A549 (cell line): ENCODE results near the gene GPR25. TPM values are rescaled to one million over a fixed set of nuclear protein-coding genes. Genes with fewer than 3 reads are reported as not detected.

ENCODE experiments used
- ATAC-seq, 2 experiments: fragments of 200-7000 bp in 1 of 2; fragments of >200 bp in 1 of 2; cut with Nextera tagmentation in 1 of 2; cut with Tn5 transposase in 1 of 2; 3 replicates each; pipeline versions ENCODE4 v1.8.0 to v1.9.1; 2018 to 2020; ENCODE audit warnings: mild to moderate bottlenecking in 1 of 2, moderate library complexity in 1 of 2
- CTCF ChIA-PET: fragments of 300-600 bp; sonication (Branson Sonifier 250); formaldehyde crosslinking; extraction: SDS; loops from one replicate; lab custom pipeline; 2021; ENCODE audit warnings: antibody characterized with exemption, inconsistent platforms; lab: Yijun Ruan, JAX
- POLR2A ChIA-PET: fragments of 350-600 bp; formaldehyde crosslinking; extraction: SDS; loops from one replicate; lab custom pipeline; 2021; ENCODE audit warnings: antibody characterized with exemption, inconsistent platforms; lab: Yijun Ruan, JAX
- DNase-seq, 2 experiments: peaks; one replicate each; pipeline versions ENCODE4 v3.0.0 to v3.0.0-alpha.2; 2011 to 2016; ENCODE audit warnings: low read depth in 1 of 2, low spot score in 1 of 2
- FAIRE-seq: peaks from 2 replicates; lab custom pipeline; 2011; peaks lifted over from hg19 to GRCh38; lab: Jason Lieb, UNC
- H3K27ac ChIP-seq, 2 experiments: fragments of >200 bp; sonication (Bioruptor Twin); formaldehyde crosslinking; 3 replicates each; pipeline ENCODE4 v1.5.1; 2016 to 2017
- H3K4me1 ChIP-seq: fragments of >200 bp; sonication (Bioruptor Twin); formaldehyde crosslinking; 3 replicates; pipeline ENCODE4 v1.6.1; 2016
- H3K4me2 ChIP-seq: fragments of >200 bp; sonication (Bioruptor Twin); formaldehyde crosslinking; 3 replicates; pipeline ENCODE4 v1.6.1; 2016
- H3K4me3 ChIP-seq: fragments of >200 bp; sonication (Bioruptor Twin); formaldehyde crosslinking; 3 replicates; pipeline ENCODE4 v1.5.1; 2016
- H3K9me3 ChIP-seq: fragments of >200 bp; sonication (Bioruptor Twin); formaldehyde crosslinking; 3 replicates; pipeline ENCODE4 v1.6.1; 2016
- CBX8 ChIP-seq: fragments of 200-600 bp; sonication (generic); IDR thresholded peaks from 2 replicates; pipeline ENCODE4 v1.6.1; 2016
- CEBPB ChIP-seq, 2 experiments: fragments of >200 bp in 1 of 2; sonication (Bioruptor Twin) in 1 of 2; formaldehyde crosslinking in 1 of 2; IDR thresholded peaks; 2 replicates each; pipeline ENCODE4 v1.6.1; 2012 to 2016
- CHD4 ChIP-seq: fragments of 200-600 bp; sonication (generic); IDR thresholded peaks from 2 replicates; pipeline ENCODE4 v1.6.1; 2016; ENCODE audit warnings: antibody characterized with exemption, mild to moderate bottlenecking, borderline replicate concordance
- EHF ChIP-seq: fragments of 250-450 bp; sonication (Bioruptor Pico); IDR thresholded peaks from 2 replicates; pipeline ENCODE4 v1.5.0; 2020; ENCODE audit warnings: mild to moderate bottlenecking
- EHMT2 ChIP-seq: fragments of 200-600 bp; sonication (generic); IDR thresholded peaks from 2 replicates; pipeline ENCODE4 v1.6.1; 2016; ENCODE audit warnings: antibody characterized with exemption, low read depth, mild to moderate bottlenecking, moderate library complexity
- EP300 ChIP-seq, 2 experiments: fragments of >200 bp; sonication (Bioruptor Twin); formaldehyde crosslinking; IDR thresholded peaks; 2 replicates in 1 of 2; 3 replicates in 1 of 2; pipeline ENCODE4 v1.6.1; 2016 to 2017
- ESRRA ChIP-seq: fragments of 150-350 bp; IDR thresholded peaks from 2 replicates; pipeline ENCODE4 v1.6.1; 2014; ENCODE audit warnings: mild to moderate bottlenecking, low read length, borderline replicate concordance
- FOSL2 ChIP-seq, 2 experiments: fragments of 450-650 bp in 1 of 2; fragments of >200 bp in 1 of 2; sonication (Bioruptor Twin) in 1 of 2; formaldehyde crosslinking; IDR thresholded peaks; 2 replicates each; pipeline versions ENCODE4 v1.5.0 to v1.6.1; 2016 to 2020; ENCODE audit warnings: mild to moderate bottlenecking in 1 of 2, moderate library complexity in 1 of 2
- FOXS1 ChIP-seq: fragments of 250-450 bp; sonication (Bioruptor Pico); IDR thresholded peaks from 2 replicates; pipeline ENCODE4 v1.5.0; 2020; ENCODE audit warnings: mild to moderate bottlenecking, moderate library complexity
- GATA3 ChIP-seq: IDR thresholded peaks from 2 replicates; pipeline ENCODE4 v1.6.1; 2012; ENCODE audit warnings: borderline replicate concordance
- HEYL ChIP-seq: fragments of 250-450 bp; sonication (Bioruptor Pico); IDR thresholded peaks from 2 replicates; pipeline ENCODE4 v1.8.0; 2021; ENCODE audit warnings: mild to moderate bottlenecking, moderate library complexity
- HMGXB4 ChIP-seq: fragments of 250-450 bp; sonication (Bioruptor Pico); IDR thresholded peaks from 2 replicates; pipeline ENCODE4 v1.5.0; 2021; ENCODE audit warnings: mild to moderate bottlenecking, moderate library complexity, borderline replicate concordance
- HOXA7 ChIP-seq: fragments of 250-450 bp; sonication (Bioruptor Pico); IDR thresholded peaks from 2 replicates; pipeline ENCODE4 v1.5.0; 2020; ENCODE audit warnings: mild to moderate bottlenecking, moderate library complexity
- HOXB13 ChIP-seq: fragments of 250-450 bp; sonication (Bioruptor Pico); IDR thresholded peaks from 2 replicates; pipeline ENCODE4 v1.5.0; 2020; ENCODE audit warnings: low read depth, mild to moderate bottlenecking, moderate library complexity
- JUN ChIP-seq, 2 experiments: fragments of >200 bp; sonication (Bioruptor Twin); formaldehyde crosslinking; IDR thresholded peaks; 2 replicates in 1 of 2; 3 replicates in 1 of 2; pipeline ENCODE4 v1.6.1; 2016 to 2017
- KDM1A ChIP-seq: fragments of 200-600 bp; sonication (generic); IDR thresholded peaks from 2 replicates; pipeline ENCODE4 v1.6.1; 2016; ENCODE audit warnings: low read depth, mild to moderate bottlenecking
- MAFK ChIP-seq: fragments of 450-650 bp; IDR thresholded peaks from 2 replicates; pipeline ENCODE4 v1.6.1; 2014; ENCODE audit not compliant: partially characterized antibody
- MYC ChIP-seq: IDR thresholded peaks from 2 replicates; pipeline ENCODE4 v1.6.1; 2012; ENCODE audit warnings: mild to moderate bottlenecking, inconsistent platforms, low read length, improper control_type of control experiment, borderline replicate concordance
- NFE2L2 ChIP-seq: fragments of 150-350 bp; conservative IDR thresholded peaks from 2 replicates; pipeline ENCODE4 v1.6.1; 2014; ENCODE audit warnings: low read length
- RARB ChIP-seq: fragments of 250-450 bp; sonication (Bioruptor Pico); IDR thresholded peaks from 2 replicates; pipeline ENCODE4 v1.8.0; 2021; ENCODE audit warnings: mild to moderate bottlenecking, moderate library complexity
- REST ChIP-seq: fragments of 200-600 bp; sonication (generic); IDR thresholded peaks from 2 replicates; pipeline ENCODE4 v1.6.1; 2016; ENCODE audit warnings: antibody characterized with exemption, mild to moderate bottlenecking, moderate library complexity
- RNF2 ChIP-seq: fragments of 200-600 bp; sonication (generic); IDR thresholded peaks from 2 replicates; pipeline ENCODE4 v1.6.1; 2016; ENCODE audit warnings: low read depth, mild to moderate bottlenecking, antibody characterized with exemption, moderate library complexity, borderline replicate concordance
- SMC3 ChIP-seq: fragments of >200 bp; sonication (Bioruptor Twin); formaldehyde crosslinking; IDR thresholded peaks from 3 replicates; pipeline ENCODE4 v1.6.1; 2018; ENCODE audit warnings: inconsistent platforms
- TFCP2L1 ChIP-seq: fragments of 250-450 bp; sonication (Bioruptor Pico); IDR thresholded peaks from 2 replicates; pipeline ENCODE4 v1.5.0; 2021; ENCODE audit warnings: mild to moderate bottlenecking
- ZC3H11A ChIP-seq: fragments of 450-650 bp; IDR thresholded peaks from 2 replicates; pipeline ENCODE4 v1.6.1; 2014; ENCODE audit warnings: antibody characterized with exemption, mild to moderate bottlenecking
- WGBS: methylation state at CpG from one replicate; pipeline ENCODE4 v1.1.6; 2017; ENCODE audit errors: missing lambda C conversion rate; 5-methylcytosine and 5-hydroxymethylcytosine counted together
- polyA plus RNA-seq, 4 experiments: library from polyadenylated mRNA; depleted of rRNA in 3 of 4; stranded (reverse); fragments of >200 nt; fragmentation: RNase III in 1 of 4; extraction: RNeasy Plus Mini Kit Qiagen cat#74134 plus additional on column Dnase treatment in 1 of 4; gene quantifications; 2 replicates in 3 of 4; 3 replicates in 1 of 4; pipeline ENCODE4 v1.2.3, GENCODE V29; 2011 to 2017
- TF ChIP-seq, protein P1 (sequence below): fragments of >200 bp; sonication (Bioruptor Twin); formaldehyde crosslinking; IDR thresholded peaks from 2 replicates; pipeline ENCODE4 v1.6.1; 2016
- TF ChIP-seq, protein P2 (sequence below): IDR thresholded peaks from 2 replicates; pipeline ENCODE4 v1.6.1; 2012
- TF ChIP-seq, protein P3 (sequence below): fragments of >200 bp; sonication (Bioruptor Twin); formaldehyde crosslinking; IDR thresholded peaks from 3 replicates; pipeline ENCODE4 v1.5.1; 2016

Gene GPR25
- polyA plus RNA-seq, 2 of the 4 experiments (the other 2 are of a cell fraction) = not detected

GRCh38 chr1:200895801-200896530 lies 23.2 kb downstream of the GPR25 start (continued):
- no peak for TF ChIP-seq HMGXB4 (CRISPR knock-in tag)
- TF ChIP-seq HOXB13 (CRISPR knock-in tag) = no peak
- TF ChIP-seq, protein P1, sequence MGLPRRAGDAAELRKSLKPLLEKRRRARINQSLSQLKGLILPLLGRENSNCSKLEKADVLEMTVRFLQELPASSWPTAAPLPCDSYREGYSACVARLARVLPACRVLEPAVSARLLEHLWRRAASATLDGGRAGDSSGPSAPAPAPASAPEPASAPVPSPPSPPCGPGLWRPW = no peak
- no peak for TF ChIP-seq FOXS1
- TF ChIP-seq EHMT2 = no peak
- TF ChIP-seq MYC = no peak
- TF ChIP-seq MAFK = no peak
- no peak for TF ChIP-seq RNF2
- no peak for TF ChIP-seq NFE2L2
- 0 out of 2 replicates have a peak, but pooled peaks have one; percentile 69 for TF ChIP-seq RARB (CRISPR knock-in tag)
- TF ChIP-seq TFCP2L1 = 0 out of 2 replicates have a peak, but pooled peaks have one; percentile 45
- no peak for TF ChIP-seq ZC3H11A
- TF ChIP-seq SMC3 = no peak
- no peak for TF ChIP-seq HEYL (CRISPR knock-in tag)

DNA sequence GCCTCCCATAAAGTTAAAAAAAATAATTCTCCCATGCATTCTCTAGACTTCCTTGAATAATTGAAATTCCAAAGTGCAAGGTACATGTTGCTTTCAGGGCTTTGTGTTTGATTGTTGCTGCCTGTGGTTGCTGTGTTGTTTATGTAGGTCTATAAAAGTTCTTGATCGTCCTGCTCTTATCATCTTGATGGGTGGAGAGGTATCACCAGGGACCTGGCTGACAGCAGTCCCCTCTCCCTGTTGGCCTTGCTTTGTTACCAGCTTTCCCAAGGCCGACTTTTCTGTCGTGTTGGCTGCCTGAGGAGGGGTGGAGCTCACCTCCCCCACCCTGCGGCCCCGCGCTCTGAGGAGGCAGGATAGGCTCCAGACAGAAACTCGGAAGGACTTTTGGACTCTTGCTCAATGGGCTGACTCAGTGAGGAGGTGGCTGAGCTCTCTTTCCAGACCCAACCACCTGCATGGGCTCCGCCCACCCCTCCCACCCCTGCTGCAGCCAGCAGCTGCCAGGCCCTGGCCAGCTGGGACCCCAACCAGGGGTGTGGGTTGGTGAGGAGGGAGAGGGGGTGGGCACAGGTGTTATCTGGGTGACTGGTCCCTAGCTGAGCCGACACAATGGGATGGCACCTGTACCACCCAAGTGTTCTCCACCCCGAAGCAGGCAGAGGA lies 23.9 kb downstream of the GPR25 start:
- Histone ChIP-seq H3K27ac (peak overlapping the region; percentile 100), H3K4me1 (peaks cover 77% of the 10 kb centered on the region), H3K4me3 (peak overlapping the region; percentile 68), H3K4me2 (peak overlapping the region; percentile 94), H3K9me3 (no peaks in the 10 kb centered on the region)
- POLR2A ChIA-PET = interaction anchor here (0.6 to 4.5 kb wide), 10 partner anchors 8 to 274 kb away, joined by 3 to 58 read pairs (median 5); partner anchors contain the start of gene DDX59
- WGBS = 3% methylated on average over 10 of the region's 10 CpGs
- FAIRE-seq (peak; percentile 96), DNase-seq (peak; percentile 93 to 98), ATAC-seq (peak; percentile 73 to 78)
- CTCF ChIA-PET = interaction anchor here (0.6 to 3.5 kb wide), 6 partner anchors 8 to 750 kb away, joined by 3 to 22 read pairs (median 4); no protein-coding TSS in a partner anchor
- TF ChIP-seq ESRRA (0 out of 2 replicates have a peak, but pooled peaks have one; percentile 21), EP300 (IDR thresholded peaks at IDR 0.05) (peak; percentile 86 to 91; a peak in 3 of 5 replicates), RNF2 (no peak), EHF (CRISPR knock-in tag) (no peak), MAFK (no peak), HOXA7 (no peak), CEBPB (IDR thresholded peaks at IDR 0.05) (peak; percentile 95 to 99), JUN (IDR thresholded peaks at IDR 0.05) (peak; percentile 89 to 94), GATA3 (peak; percentile 83), TFCP2L1 (no peak), FOXS1 (peak; percentile 19; the same call in 1 of the 2 replicates), CBX8 (no peak), KDM1A (no peak), RARB (CRISPR knock-in tag) (no peak), CHD4 (no peak), FOSL2 (IDR thresholded peaks at IDR 0.05) (peak; percentile 80), FOSL2 (CRISPR knock-in tag; IDR thresholded peaks at IDR 0.05) (peak; percentile 94), HEYL (CRISPR knock-in tag) (no peak), HOXB13 (CRISPR knock-in tag) (0 out of 2 replicates have a peak, but pooled peaks have one; percentile 23), REST (no peak)
- TF ChIP-seq, protein P2, sequence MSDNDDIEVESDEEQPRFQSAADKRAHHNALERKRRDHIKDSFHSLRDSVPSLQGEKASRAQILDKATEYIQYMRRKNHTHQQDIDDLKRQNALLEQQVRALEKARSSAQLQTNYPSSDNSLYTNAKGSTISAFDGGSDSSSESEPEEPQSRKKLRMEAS = peak; percentile 71
- TF ChIP-seq, protein P3, sequence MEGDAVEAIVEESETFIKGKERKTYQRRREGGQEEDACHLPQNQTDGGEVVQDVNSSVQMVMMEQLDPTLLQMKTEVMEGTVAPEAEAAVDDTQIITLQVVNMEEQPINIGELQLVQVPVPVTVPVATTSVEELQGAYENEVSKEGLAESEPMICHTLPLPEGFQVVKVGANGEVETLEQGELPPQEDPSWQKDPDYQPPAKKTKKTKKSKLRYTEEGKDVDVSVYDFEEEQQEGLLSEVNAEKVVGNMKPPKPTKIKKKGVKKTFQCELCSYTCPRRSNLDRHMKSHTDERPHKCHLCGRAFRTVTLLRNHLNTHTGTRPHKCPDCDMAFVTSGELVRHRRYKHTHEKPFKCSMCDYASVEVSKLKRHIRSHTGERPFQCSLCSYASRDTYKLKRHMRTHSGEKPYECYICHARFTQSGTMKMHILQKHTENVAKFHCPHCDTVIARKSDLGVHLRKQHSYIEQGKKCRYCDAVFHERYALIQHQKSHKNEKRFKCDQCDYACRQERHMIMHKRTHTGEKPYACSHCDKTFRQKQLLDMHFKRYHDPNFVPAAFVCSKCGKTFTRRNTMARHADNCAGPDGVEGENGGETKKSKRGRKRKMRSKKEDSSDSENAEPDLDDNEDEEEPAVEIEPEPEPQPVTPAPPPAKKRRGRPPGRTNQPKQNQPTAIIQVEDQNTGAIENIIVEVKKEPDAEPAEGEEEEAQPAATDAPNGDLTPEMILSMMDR = no peak
